ENCODE results near the gene PLD1. TPM values are rescaled to one million over a fixed set of nuclear protein-coding genes. Genes with fewer than 3 reads are reported as not detected.
A peak's percentile ranks its signal among the peaks of the same experiment; 100 is the strongest.

Gene PLD1
- total and polyA plus RNA-seq, 2 donors, result 5.0 to 6.4 TPM

DNA sequence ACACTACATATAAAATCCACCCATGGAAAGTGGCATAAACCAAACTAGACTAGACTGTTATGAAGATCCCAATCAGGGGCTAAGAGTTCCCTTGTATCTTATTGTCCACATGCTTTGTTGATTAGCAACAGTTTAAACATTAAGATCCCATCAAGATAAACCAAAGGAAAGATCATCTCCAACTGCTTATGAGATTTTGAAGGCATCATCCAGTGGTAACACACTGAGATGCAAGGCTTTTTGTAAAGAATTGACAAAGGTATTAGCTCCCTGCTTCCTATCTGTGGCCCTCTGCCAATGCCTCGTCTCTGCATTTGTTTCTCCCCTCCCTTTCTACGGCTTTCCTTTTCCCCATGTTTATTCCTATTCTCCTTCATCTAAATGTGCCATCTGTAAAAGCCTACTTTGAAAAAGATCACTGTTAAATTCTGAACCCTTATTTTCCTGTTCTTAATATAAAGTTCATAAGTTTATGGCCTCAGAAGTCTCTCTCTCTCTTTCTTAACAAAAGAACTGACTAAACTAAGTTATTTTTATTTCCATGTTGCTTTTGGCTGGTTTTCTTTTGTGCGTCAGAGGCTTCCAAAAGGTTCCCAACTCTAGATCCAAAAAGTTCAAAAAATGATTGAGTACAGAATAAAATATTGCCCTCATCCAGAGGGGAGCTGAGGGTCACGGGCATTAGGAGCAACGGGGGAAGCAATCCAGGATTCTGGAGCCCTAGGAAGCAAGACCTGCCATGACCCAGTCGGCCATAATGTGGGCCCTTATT lies 5.5 kb downstream of the PLD1 start:
- Histone ChIP-seq H3K27ac (ENCODE audit: low read depth in 1 of 2, low read length in 1 of 2) (no peak overlapping the region), H3K36me3 (ENCODE audit: control insufficient read depth in 2 of 2, insufficient read depth in 2 of 2, low read length in 1 of 2) (no peaks in the 10 kb centered on the region), H3K9me3 (ENCODE audit: control insufficient read depth in 2 of 2, insufficient read depth in 1 of 2, low read length in 1 of 2) (no peaks in the 10 kb centered on the region), H3K4me3 (ENCODE audit: low read length in 2 of 2) (no peak overlapping the region), H3K4me1 (ENCODE audit: control insufficient read depth in 2 of 2, insufficient read depth in 2 of 2, low read length in 2 of 2) (peaks cover 0 to 5% of the 10 kb centered on the region in 2 donors), H3K27me3 (ENCODE audit: control insufficient read depth in 2 of 2, insufficient read depth in 1 of 2, low read length in 1 of 2) (peaks cover 0 to 6% of the 10 kb centered on the region in 2 donors)
- WGBS, result 94% methylated on average over 6 of the region's 6 CpGs
- DNase-seq (ENCODE audit: low read depth in 6 of 9, low spot score in 9 of 9), result no peak

DNA sequence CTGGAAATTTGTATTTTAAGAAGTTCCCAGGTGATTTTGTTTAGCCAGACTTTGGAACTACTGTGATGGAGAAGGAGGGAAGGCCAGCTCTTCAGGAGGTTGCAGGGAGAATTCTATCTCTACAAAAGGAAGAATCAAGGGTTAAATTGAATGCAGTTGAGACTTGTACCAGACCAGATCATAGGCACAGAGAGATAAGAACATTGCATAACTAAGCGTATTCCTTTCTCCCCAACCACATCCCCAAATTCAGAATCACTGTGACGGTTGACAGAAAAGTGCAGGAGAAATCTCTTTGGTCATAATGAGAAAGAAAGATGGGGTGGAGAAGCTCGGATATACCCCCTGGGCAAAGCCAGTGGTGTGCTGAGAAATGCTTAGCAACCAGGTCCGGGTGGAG lies 7.2 kb downstream of the PLD1 start:
- Histone ChIP-seq H3K4me3 (ENCODE audit: low read length in 2 of 2) (no peak overlapping the region), H3K4me1 (ENCODE audit: control insufficient read depth in 2 of 2, insufficient read depth in 2 of 2, low read length in 2 of 2) (no peaks in the 10 kb centered on the region), H3K9me3 (ENCODE audit: control insufficient read depth in 2 of 2, insufficient read depth in 1 of 2, low read length in 1 of 2) (no peaks in the 10 kb centered on the region), H3K27me3 (ENCODE audit: control insufficient read depth in 2 of 2, insufficient read depth in 1 of 2, low read length in 1 of 2) (no peaks in the 10 kb centered on the region), H3K36me3 (ENCODE audit: control insufficient read depth in 2 of 2, insufficient read depth in 2 of 2, low read length in 1 of 2) (no peaks in the 10 kb centered on the region), H3K27ac (ENCODE audit: low read depth in 1 of 2, low read length in 1 of 2) (no peak overlapping the region)
- DNase-seq (ENCODE audit: low read depth in 6 of 9, low spot score in 9 of 9), result no peak
- WGBS, result 94% methylated on average over 4 of the region's 4 CpGs

GRCh38 chr3:171802590-171802956 lies 7.7 kb downstream of the PLD1 start:
- no peaks in the 10 kb centered on the region for H3K36me3 ChIP-seq (ENCODE audit: control insufficient read depth in 2 of 2, insufficient read depth in 2 of 2, low read length in 1 of 2)
- 90% methylated on average over 3 of the region's 3 CpGs for WGBS
- H3K9me3 ChIP-seq (ENCODE audit: control insufficient read depth in 2 of 2, insufficient read depth in 1 of 2, low read length in 1 of 2), result no peaks in the 10 kb centered on the region
- no peaks in the 10 kb centered on the region for H3K27me3 ChIP-seq (ENCODE audit: control insufficient read depth in 2 of 2, insufficient read depth in 1 of 2, low read length in 1 of 2)
- H3K4me3 ChIP-seq (ENCODE audit: low read length in 2 of 2), result no peak overlapping the region
- H3K27ac ChIP-seq (ENCODE audit: low read depth in 1 of 2, low read length in 1 of 2), result peak overlapping the region; percentile 44 to 61
- no peak for DNase-seq (ENCODE audit: low read depth in 6 of 9, low spot score in 9 of 9)
- H3K4me1 ChIP-seq (ENCODE audit: control insufficient read depth in 2 of 2, insufficient read depth in 2 of 2, low read length in 2 of 2), result no peaks in the 10 kb centered on the region

DNA sequence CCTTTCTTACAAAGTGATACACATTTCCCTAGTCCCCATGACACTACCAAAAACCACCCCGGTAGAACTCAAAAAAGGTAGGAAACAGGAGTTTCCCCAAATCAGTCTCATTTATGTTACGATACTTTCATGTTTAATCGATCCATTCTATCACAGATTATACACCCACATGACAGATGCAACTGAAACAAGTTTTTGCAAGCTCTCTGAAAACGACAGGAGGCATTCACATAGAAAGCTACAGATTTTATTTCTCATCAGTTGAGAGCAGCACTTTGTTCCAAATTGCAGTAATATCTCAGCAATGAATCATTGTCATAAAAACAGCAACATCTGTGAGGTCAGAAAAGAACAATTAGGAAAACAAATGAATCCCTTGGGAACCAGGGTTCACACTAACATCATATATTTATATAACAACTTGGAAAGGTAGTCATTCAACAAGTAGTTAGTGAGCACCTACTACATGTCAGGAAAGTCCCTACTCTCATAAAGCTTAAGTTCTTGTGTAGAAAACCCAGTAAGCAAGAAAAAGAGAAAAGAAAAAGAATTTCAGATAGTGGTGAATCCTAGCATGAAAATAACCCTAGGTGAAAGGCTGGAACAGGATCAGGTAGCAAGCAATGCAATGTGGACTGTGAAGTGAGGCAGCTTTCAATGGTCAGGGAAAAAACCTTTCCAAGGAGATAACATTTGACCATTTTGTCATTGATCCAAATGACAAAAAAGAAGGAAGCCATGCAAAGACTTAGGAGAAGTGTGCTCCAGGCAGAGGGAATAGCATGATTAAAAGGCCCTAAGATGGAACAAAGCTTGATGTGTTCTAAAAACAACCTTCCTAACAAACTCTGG lies 8.3 kb downstream of the PLD1 start:
- Histone ChIP-seq H3K4me1 (ENCODE audit: control insufficient read depth in 2 of 2, insufficient read depth in 2 of 2, low read length in 2 of 2) (no peaks in the 10 kb centered on the region), H3K27me3 (ENCODE audit: control insufficient read depth in 2 of 2, insufficient read depth in 1 of 2, low read length in 1 of 2) (no peaks in the 10 kb centered on the region), H3K9me3 (ENCODE audit: control insufficient read depth in 2 of 2, insufficient read depth in 1 of 2, low read length in 1 of 2) (no peaks in the 10 kb centered on the region), H3K27ac (ENCODE audit: low read depth in 1 of 2, low read length in 1 of 2) (peak overlapping the region; percentile 44 to 61), H3K4me3 (ENCODE audit: low read length in 2 of 2) (no peak overlapping the region), H3K36me3 (ENCODE audit: control insufficient read depth in 2 of 2, insufficient read depth in 2 of 2, low read length in 1 of 2) (no peaks in the 10 kb centered on the region)
- WGBS, result 91% methylated on average over 4 of the region's 4 CpGs
- DNase-seq (ENCODE audit: low read depth in 6 of 9, low spot score in 9 of 9), result no peak

- Histone ChIP-seq H3K27me3 (ENCODE audit: control insufficient read depth in 2 of 2, insufficient read depth in 1 of 2, low read length in 1 of 2) (no peaks in the 10 kb centered on the region), H3K4me1 (ENCODE audit: control insufficient read depth in 2 of 2, insufficient read depth in 2 of 2, low read length in 2 of 2) (no peaks in the 10 kb centered on the region), H3K36me3 (ENCODE audit: control insufficient read depth in 2 of 2, insufficient read depth in 2 of 2, low read length in 1 of 2) (no peaks in the 10 kb centered on the region), H3K4me3 (ENCODE audit: low read length in 2 of 2) (no peak overlapping the region), H3K27ac (ENCODE audit: low read depth in 1 of 2, low read length in 1 of 2) (no peak overlapping the region), H3K9me3 (ENCODE audit: control insufficient read depth in 2 of 2, insufficient read depth in 1 of 2, low read length in 1 of 2) (no peaks in the 10 kb centered on the region)
- WGBS, result 96% methylated on average over 1 of the region's 1 CpG
- no peak for DNase-seq (ENCODE audit: low read depth in 6 of 9, low spot score in 9 of 9)
Observed at GRCh38 chr3:171799501-171799900, 10.8 kb downstream of the PLD1 start.

GRCh38 chr3:171797873-171798272 lies 12.4 kb downstream of the PLD1 start:
- Histone ChIP-seq H3K36me3 (ENCODE audit: control insufficient read depth in 2 of 2, insufficient read depth in 2 of 2, low read length in 1 of 2) (no peaks in the 10 kb centered on the region), H3K4me1 (ENCODE audit: control insufficient read depth in 2 of 2, insufficient read depth in 2 of 2, low read length in 2 of 2) (no peaks in the 10 kb centered on the region), H3K4me3 (ENCODE audit: low read length in 2 of 2) (no peak overlapping the region), H3K27me3 (ENCODE audit: control insufficient read depth in 2 of 2, insufficient read depth in 1 of 2, low read length in 1 of 2) (no peaks in the 10 kb centered on the region), H3K9me3 (ENCODE audit: control insufficient read depth in 2 of 2, insufficient read depth in 1 of 2, low read length in 1 of 2) (no peaks in the 10 kb centered on the region), H3K27ac (ENCODE audit: low read depth in 1 of 2, low read length in 1 of 2) (no peak overlapping the region)
- 98% methylated on average over 3 of the region's 3 CpGs for WGBS
- no peak for DNase-seq (ENCODE audit: low read depth in 6 of 9, low spot score in 9 of 9)

DNA sequence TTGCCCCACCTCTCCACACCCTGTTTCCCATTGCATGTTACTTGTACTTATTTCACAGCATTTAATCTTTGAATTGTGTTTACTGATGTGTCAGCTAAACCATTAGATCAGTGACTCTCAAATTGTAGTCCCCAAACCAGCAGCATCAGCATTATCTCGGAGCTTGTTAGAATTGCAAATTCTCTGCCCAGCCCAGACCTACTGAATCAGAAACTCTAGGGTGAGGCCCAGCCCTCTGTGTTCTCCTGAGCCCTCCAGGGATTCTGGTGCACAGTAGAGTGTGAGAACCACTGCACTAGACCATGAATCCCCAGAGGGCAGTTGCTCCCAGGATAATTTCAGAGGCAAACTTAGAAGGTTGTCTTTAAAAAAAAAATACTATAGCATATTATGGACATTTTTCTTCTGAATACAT lies 13.0 kb downstream of the PLD1 start:
- no peaks in the 10 kb centered on the region for H3K27me3 ChIP-seq (ENCODE audit: control insufficient read depth in 2 of 2, insufficient read depth in 1 of 2, low read length in 1 of 2)
- no peaks in the 10 kb centered on the region for H3K9me3 ChIP-seq (ENCODE audit: control insufficient read depth in 2 of 2, insufficient read depth in 1 of 2, low read length in 1 of 2)
- no peak for DNase-seq (ENCODE audit: low read depth in 6 of 9, low spot score in 9 of 9)
- 99% methylated on average over 1 of the region's 1 CpG for WGBS
- no peaks in the 10 kb centered on the region for H3K4me1 ChIP-seq (ENCODE audit: control insufficient read depth in 2 of 2, insufficient read depth in 2 of 2, low read length in 2 of 2)
- no peak overlapping the region for H3K27ac ChIP-seq (ENCODE audit: low read depth in 1 of 2, low read length in 1 of 2)
- H3K4me3 ChIP-seq (ENCODE audit: low read length in 2 of 2), result no peak overlapping the region
- no peaks in the 10 kb centered on the region for H3K36me3 ChIP-seq (ENCODE audit: control insufficient read depth in 2 of 2, insufficient read depth in 2 of 2, low read length in 1 of 2)

GRCh38 chr3:171796625-171797264 lies 13.5 kb downstream of the PLD1 start:
- 98% methylated on average over 4 of the region's 4 CpGs for WGBS
- Histone ChIP-seq H3K27me3 (ENCODE audit: control insufficient read depth in 2 of 2, insufficient read depth in 1 of 2, low read length in 1 of 2) (no peaks in the 10 kb centered on the region), H3K27ac (ENCODE audit: low read depth in 1 of 2, low read length in 1 of 2) (no peak overlapping the region), H3K4me3 (ENCODE audit: low read length in 2 of 2) (no peak overlapping the region), H3K4me1 (ENCODE audit: control insufficient read depth in 2 of 2, insufficient read depth in 2 of 2, low read length in 2 of 2) (no peaks in the 10 kb centered on the region), H3K36me3 (ENCODE audit: control insufficient read depth in 2 of 2, insufficient read depth in 2 of 2, low read length in 1 of 2) (no peaks in the 10 kb centered on the region), H3K9me3 (ENCODE audit: control insufficient read depth in 2 of 2, insufficient read depth in 1 of 2, low read length in 1 of 2) (no peaks in the 10 kb centered on the region)
- no peak for DNase-seq (ENCODE audit: low read depth in 6 of 9, low spot score in 9 of 9)

- Histone ChIP-seq H3K4me3 (ENCODE audit: low read length in 2 of 2) (no peak overlapping the region), H3K27me3 (ENCODE audit: control insufficient read depth in 2 of 2, insufficient read depth in 1 of 2, low read length in 1 of 2) (no peaks in the 10 kb centered on the region), H3K36me3 (ENCODE audit: control insufficient read depth in 2 of 2, insufficient read depth in 2 of 2, low read length in 1 of 2) (no peaks in the 10 kb centered on the region), H3K27ac (ENCODE audit: low read depth in 1 of 2, low read length in 1 of 2) (no peak overlapping the region), H3K9me3 (ENCODE audit: control insufficient read depth in 2 of 2, insufficient read depth in 1 of 2, low read length in 1 of 2) (no peaks in the 10 kb centered on the region), H3K4me1 (ENCODE audit: control insufficient read depth in 2 of 2, insufficient read depth in 2 of 2, low read length in 2 of 2) (no peaks in the 10 kb centered on the region)
- no peak for DNase-seq (ENCODE audit: low read depth in 6 of 9, low spot score in 9 of 9)
- WGBS, result 93% methylated on average over 2 of the region's 2 CpGs
Observed at GRCh38 chr3:171792531-171792930, 17.8 kb downstream of the PLD1 start.
